Measurements from ENCODE around the gene KHSRP.

Gene KHSRP

GRCh38 chr19:6446452-6446851 lies 21.8 kb upstream of the KHSRP start:
- H3K4me3 ChIP-seq (ENCODE audit: low read depth, low read length), result no peak overlapping the region
- TF ChIP-seq, protein P1, sequence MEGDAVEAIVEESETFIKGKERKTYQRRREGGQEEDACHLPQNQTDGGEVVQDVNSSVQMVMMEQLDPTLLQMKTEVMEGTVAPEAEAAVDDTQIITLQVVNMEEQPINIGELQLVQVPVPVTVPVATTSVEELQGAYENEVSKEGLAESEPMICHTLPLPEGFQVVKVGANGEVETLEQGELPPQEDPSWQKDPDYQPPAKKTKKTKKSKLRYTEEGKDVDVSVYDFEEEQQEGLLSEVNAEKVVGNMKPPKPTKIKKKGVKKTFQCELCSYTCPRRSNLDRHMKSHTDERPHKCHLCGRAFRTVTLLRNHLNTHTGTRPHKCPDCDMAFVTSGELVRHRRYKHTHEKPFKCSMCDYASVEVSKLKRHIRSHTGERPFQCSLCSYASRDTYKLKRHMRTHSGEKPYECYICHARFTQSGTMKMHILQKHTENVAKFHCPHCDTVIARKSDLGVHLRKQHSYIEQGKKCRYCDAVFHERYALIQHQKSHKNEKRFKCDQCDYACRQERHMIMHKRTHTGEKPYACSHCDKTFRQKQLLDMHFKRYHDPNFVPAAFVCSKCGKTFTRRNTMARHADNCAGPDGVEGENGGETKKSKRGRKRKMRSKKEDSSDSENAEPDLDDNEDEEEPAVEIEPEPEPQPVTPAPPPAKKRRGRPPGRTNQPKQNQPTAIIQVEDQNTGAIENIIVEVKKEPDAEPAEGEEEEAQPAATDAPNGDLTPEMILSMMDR (IDR thresholded peaks at IDR 0.05; ENCODE audit: low read depth, low read length), result no peak
- TF ChIP-seq MAX (IDR thresholded peaks at IDR 0.05; ENCODE audit: low read depth, low read length) (no peak), POLR2A (IDR thresholded peaks at IDR 0.05; ENCODE audit: extremely low read depth, insufficient read length) (no peak), MYC (IDR thresholded peaks at IDR 0.05; ENCODE audit: low read depth, low read length) (no peak)
- DNase-seq (ENCODE audit: low read depth), result no peak

DNA sequence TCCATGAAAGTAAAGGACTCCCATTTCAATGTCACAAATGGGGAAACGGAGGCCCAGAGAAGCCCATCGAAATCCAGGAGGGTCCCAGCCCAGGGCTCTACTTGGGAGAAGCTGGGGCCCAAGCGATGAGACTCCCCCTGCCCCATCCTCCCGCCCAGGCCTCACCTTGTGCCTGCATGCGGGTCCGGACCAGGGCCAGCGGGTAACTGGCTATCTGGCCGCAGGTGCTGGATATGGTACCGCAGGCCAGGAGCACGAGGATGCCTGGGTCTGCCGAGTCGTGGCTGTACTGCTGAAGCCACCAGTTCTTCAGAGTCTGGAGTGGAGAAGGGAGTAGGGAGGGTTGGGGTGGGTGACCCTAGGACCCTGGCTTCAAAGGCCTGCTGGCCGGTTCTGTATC lies 19.4 kb upstream of the KHSRP start:
- TF ChIP-seq, protein P1 (IDR thresholded peaks at IDR 0.05; ENCODE audit: low read depth, low read length), result no peak
- TF ChIP-seq MYC (IDR thresholded peaks at IDR 0.05; ENCODE audit: low read depth, low read length), result no peak
- no peak for TF ChIP-seq MAX (IDR thresholded peaks at IDR 0.05; ENCODE audit: low read depth, low read length)
- TF ChIP-seq POLR2A (IDR thresholded peaks at IDR 0.05; ENCODE audit: extremely low read depth, insufficient read length), result no peak
- DNase-seq (ENCODE audit: low read depth), result no peak

GRCh38 chr19:6442087-6442688 lies 17.6 kb upstream of the KHSRP start:
- no peak overlapping the region for H3K4me3 ChIP-seq (ENCODE audit: low read depth, low read length)
- DNase-seq (ENCODE audit: low read depth), result no peak
- TF ChIP-seq, protein P1 (IDR thresholded peaks at IDR 0.05; ENCODE audit: low read depth, low read length), result no peak
- no peak for TF ChIP-seq POLR2A (IDR thresholded peaks at IDR 0.05; ENCODE audit: extremely low read depth, insufficient read length)
- TF ChIP-seq MAX (IDR thresholded peaks at IDR 0.05; ENCODE audit: low read depth, low read length), result no peak
- TF ChIP-seq MYC (IDR thresholded peaks at IDR 0.05; ENCODE audit: low read depth, low read length), result no peak

More for the DNA sequence above, 19.4 kb upstream of the KHSRP start:
- no peak overlapping the region for H3K4me3 ChIP-seq (ENCODE audit: low read depth, low read length)

DNA sequence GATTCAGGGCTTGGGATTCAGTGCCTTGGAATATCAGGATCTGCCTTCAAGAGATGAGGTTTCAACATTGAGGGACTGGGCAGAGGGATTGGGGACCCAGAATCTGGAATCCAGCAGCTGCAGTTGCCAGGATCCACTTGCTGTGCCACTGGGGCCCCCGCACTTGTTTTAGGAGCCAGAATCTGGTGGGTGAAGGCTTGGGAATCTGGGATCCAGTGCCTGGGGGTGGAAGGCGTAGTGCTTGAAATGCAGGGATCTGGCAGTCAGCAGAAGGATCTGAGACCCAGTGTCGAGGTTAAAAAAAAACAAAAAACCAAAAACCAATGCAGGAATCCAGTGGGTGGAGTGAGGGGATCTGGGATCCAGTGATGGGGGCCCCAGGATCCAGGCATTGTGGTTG lies 16.3 kb upstream of the KHSRP start:
- H3K4me3 ChIP-seq (ENCODE audit: low read depth, low read length), result no peak overlapping the region
- no peak for DNase-seq (ENCODE audit: low read depth)
- no peak for TF ChIP-seq POLR2A (IDR thresholded peaks at IDR 0.05; ENCODE audit: extremely low read depth, insufficient read length)
- TF ChIP-seq MYC (IDR thresholded peaks at IDR 0.05; ENCODE audit: low read depth, low read length), result no peak
- no peak for TF ChIP-seq MAX (IDR thresholded peaks at IDR 0.05; ENCODE audit: low read depth, low read length)
- TF ChIP-seq, protein P1 (IDR thresholded peaks at IDR 0.05; ENCODE audit: low read depth, low read length), result no peak

DNA sequence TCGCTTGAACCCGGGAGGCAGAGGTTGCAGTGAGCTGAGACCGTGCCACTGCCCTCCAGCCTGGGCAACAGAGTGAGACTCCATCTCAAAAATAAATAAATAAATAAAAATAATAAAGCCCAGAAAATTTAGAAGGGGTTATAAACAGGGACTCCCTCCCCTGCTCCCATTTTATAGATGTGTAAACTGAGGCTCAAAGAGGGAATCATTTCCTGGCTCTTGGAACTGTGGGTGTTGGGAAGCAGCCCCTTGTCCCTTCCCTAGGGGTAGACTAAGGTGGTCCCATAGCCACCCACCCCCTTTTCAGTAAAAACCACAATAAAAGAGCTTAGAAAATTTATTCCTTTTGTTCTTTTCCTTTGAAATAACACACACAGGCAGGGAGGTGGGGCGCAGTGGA lies 15.1 kb upstream of the KHSRP start:
- no peak for DNase-seq (ENCODE audit: low read depth)
- H3K4me3 ChIP-seq (ENCODE audit: low read depth, low read length), result no peak overlapping the region
- TF ChIP-seq POLR2A (IDR thresholded peaks at IDR 0.05; ENCODE audit: extremely low read depth, insufficient read length) (no peak), MAX (IDR thresholded peaks at IDR 0.05; ENCODE audit: low read depth, low read length) (no peak), MYC (IDR thresholded peaks at IDR 0.05; ENCODE audit: low read depth, low read length) (no peak)
- TF ChIP-seq, protein P1 (IDR thresholded peaks at IDR 0.05; ENCODE audit: low read depth, low read length), result no peak
